ENCODE measurements around the gene TMEM154. TPM values are rescaled to one million over a fixed set of nuclear protein-coding genes. Genes with fewer than 3 reads are reported as not detected.

Gene TMEM154
- total and polyA plus RNA-seq, 10 of the 15 experiments (the other 5 are each of a cell fraction or from before 2014, with no cell fraction given), result 5.1 to 41.4 (median 18.2) TPM

- TF ChIP-seq EZH2 (IDR thresholded peaks at IDR 0.05; ENCODE audit: borderline replicate concordance, control insufficient read depth, low read depth, low read length), result no peak
- TF ChIP-seq SMARCA5 (IDR thresholded peaks at IDR 0.05), result peak; percentile 26; the same call in 1 of the 2 replicates
- peak; percentile 60 for TF ChIP-seq ATF7 (IDR thresholded peaks at IDR 0.05; ENCODE audit: low read depth)
- TF ChIP-seq TCF7 (IDR thresholded peaks at IDR 0.05; ENCODE audit: borderline replicate concordance), result no peak
- peak; percentile 75 for TF ChIP-seq IRF4 (IDR thresholded peaks at IDR 0.05; ENCODE audit: low read depth, low read length)
- peak; percentile 54; the same call in 1 of the 2 replicates for TF ChIP-seq TAF1 (IDR thresholded peaks at IDR 0.05; ENCODE audit: borderline replicate concordance, low read depth, low read length)
- no peak for TF ChIP-seq HDAC2 (IDR thresholded peaks at IDR 0.05)
- peak; percentile 69 for TF ChIP-seq CREM (IDR thresholded peaks at IDR 0.05; ENCODE audit: low read depth)
- peak; percentile 79 for TF ChIP-seq ZNF24 (IDR thresholded peaks at IDR 0.05)
- TF ChIP-seq STAT1 (conservative IDR thresholded peaks at IDR 0.05), result no peak
- TF ChIP-seq CBX5 (IDR thresholded peaks at IDR 0.05; ENCODE audit: low read depth), result 0 out of 2 replicates have a peak, but pooled peaks have one; percentile 52
- TF ChIP-seq CBFB (IDR thresholded peaks at IDR 0.05; ENCODE audit: low read depth), result peak; percentile 87; the same call in 1 of the 2 replicates
- no peak for TF ChIP-seq ZNF592 (IDR thresholded peaks at IDR 0.05)
- TF ChIP-seq ZNF622 (IDR thresholded peaks at IDR 0.05), result no peak
- no peak for TF ChIP-seq FOS (IDR thresholded peaks at IDR 0.05; ENCODE audit: borderline replicate concordance, extremely low read depth, insufficient read length)
- TF ChIP-seq RUNX3 (IDR thresholded peaks at IDR 0.05; ENCODE audit: low read length), result peak; percentile 94
- TF ChIP-seq PAX5 (IDR thresholded peaks at IDR 0.05; ENCODE audit: borderline replicate concordance, low read depth, low read length), result peak; percentile 45; the same call in 1 of the 2 replicates
- TF ChIP-seq SMAD5 (IDR thresholded peaks at IDR 0.05; ENCODE audit: low read depth), result peak; percentile 74; the same call in 1 of the 2 replicates
- TF ChIP-seq SP1 (IDR thresholded peaks at IDR 0.05; ENCODE audit: low read depth, low read length), result peak; percentile 55
- peak; percentile 54; the same call in 1 of the 2 replicates for TF ChIP-seq MTA3 (IDR thresholded peaks at IDR 0.05; ENCODE audit: borderline replicate concordance, low read length)
- no peak for TF ChIP-seq NR2C2 (IDR thresholded peaks at IDR 0.05; ENCODE audit: borderline replicate concordance, control insufficient read depth, insufficient read length, low read depth)
- no peak for TF ChIP-seq RFX5 (IDR thresholded peaks at IDR 0.05; ENCODE audit: low read depth, low read length)
- 0 out of 2 replicates have a peak, but pooled peaks have one; percentile 54 for TF ChIP-seq CHD2 (IDR thresholded peaks at IDR 0.05; ENCODE audit: borderline replicate concordance, low read depth, low read length)
- peak; percentile 74 for TF ChIP-seq POLR2AphosphoS5 (IDR thresholded peaks at IDR 0.05; ENCODE audit: low read length)
- peak; percentile 97 to 99 for TF ChIP-seq IKZF2 (IDR thresholded peaks at IDR 0.05)
- TF ChIP-seq ETV6 (conservative IDR thresholded peaks at IDR 0.05 in 1 of 2, IDR thresholded peaks at IDR 0.05 in 1 of 2; ENCODE audit: borderline replicate concordance in 1 of 2, low read depth in 1 of 2), result peak in 1 of 2 experiments; percentile 92; a peak in 2 of 4 replicates
- TF ChIP-seq CHD1 (IDR thresholded peaks at IDR 0.05; ENCODE audit: low read depth, low read length), result no peak
- TF ChIP-seq ZBED1 (IDR thresholded peaks at IDR 0.05; ENCODE audit: borderline replicate concordance), result no peak; the same call in 1 of the 2 replicates
- TF ChIP-seq SREBF2 (IDR thresholded peaks at IDR 0.05; ENCODE audit: low read length), result no peak
- TF ChIP-seq HCFC1 (IDR thresholded peaks at IDR 0.05; ENCODE audit: low read length), result no peak
These were observed 36.4 kb downstream of the TMEM154 start (continued) for GRCh38 chr4:152643153-152644035.
